Islet of Langerhans (tissue), 1 donor: ENCODE data around the gene KIF3A.

ENCODE experiments used
- FAIRE-seq: peaks from one replicate; lab custom pipeline; 2011; peaks lifted over from hg19 to GRCh38; lab: Jason Lieb, UNC

KIF3A gene

GRCh38 chr5:132677682-132678400, 59.5 kb downstream of the KIF3A start:
- FAIRE-seq = no peak

GRCh38 chr5:132677191-132677590, 60.2 kb downstream of the KIF3A start:
- no peak for FAIRE-seq

- FAIRE-seq = no peak
Observed at GRCh38 chr5:132675936-132676689, 61.2 kb downstream of the KIF3A start.

GRCh38 chr5:132674671-132675506, 62.5 kb downstream of the KIF3A start:
- FAIRE-seq = no peak

- FAIRE-seq = no peak
Observed at GRCh38 chr5:132673939-132674630, 63.3 kb downstream of the KIF3A start, which contains the start of gene IL4. TSS of gene IL4 (plus strand) at chr5:132673989. CDS start at chr5:132674051, 62 bp downstream.

GRCh38 chr5:132673488-132673887, 63.9 kb downstream of the KIF3A start:
- no peak for FAIRE-seq

GRCh38 chr5:132671000-132671399, 66.3 kb downstream of the KIF3A start:
- FAIRE-seq = no peak

GRCh38 chr5:132669966-132670882, 67.1 kb downstream of the KIF3A start:
- no peak for FAIRE-seq

- FAIRE-seq = no peak
Observed at GRCh38 chr5:132669455-132669820, 67.9 kb downstream of the KIF3A start.

- FAIRE-seq = no peak
Observed at GRCh38 chr5:132668706-132669454, 68.5 kb downstream of the KIF3A start.

- no peak for FAIRE-seq
Observed at GRCh38 chr5:132667761-132668705, 69.3 kb downstream of the KIF3A start.

GRCh38 chr5:132667309-132667708, 70.0 kb downstream of the KIF3A start:
- FAIRE-seq = no peak

- FAIRE-seq = no peak
Observed at GRCh38 chr5:132666310-132667123, 70.8 kb downstream of the KIF3A start.

- FAIRE-seq = no peak
Observed at GRCh38 chr5:132665574-132666080, 71.7 kb downstream of the KIF3A start.

- no peak for FAIRE-seq
Observed at GRCh38 chr5:132664696-132665209, 72.6 kb downstream of the KIF3A start.

GRCh38 chr5:132663771-132664695, 73.3 kb downstream of the KIF3A start:
- FAIRE-seq = no peak
